NCI-H1436 (cell line): ENCODE measurements around the gene ZNF207.
"Not testable (repeated sequence)": the region's sequence is repeated elsewhere in the genome, so short reads cannot be mapped to it uniquely, and the experiment has no call there.

ENCODE experiments used
- DNase-seq: peaks from one replicate; lab custom pipeline; 2025; lab: John Stamatoyannopoulos, UW

The ZNF207 gene

DNA sequence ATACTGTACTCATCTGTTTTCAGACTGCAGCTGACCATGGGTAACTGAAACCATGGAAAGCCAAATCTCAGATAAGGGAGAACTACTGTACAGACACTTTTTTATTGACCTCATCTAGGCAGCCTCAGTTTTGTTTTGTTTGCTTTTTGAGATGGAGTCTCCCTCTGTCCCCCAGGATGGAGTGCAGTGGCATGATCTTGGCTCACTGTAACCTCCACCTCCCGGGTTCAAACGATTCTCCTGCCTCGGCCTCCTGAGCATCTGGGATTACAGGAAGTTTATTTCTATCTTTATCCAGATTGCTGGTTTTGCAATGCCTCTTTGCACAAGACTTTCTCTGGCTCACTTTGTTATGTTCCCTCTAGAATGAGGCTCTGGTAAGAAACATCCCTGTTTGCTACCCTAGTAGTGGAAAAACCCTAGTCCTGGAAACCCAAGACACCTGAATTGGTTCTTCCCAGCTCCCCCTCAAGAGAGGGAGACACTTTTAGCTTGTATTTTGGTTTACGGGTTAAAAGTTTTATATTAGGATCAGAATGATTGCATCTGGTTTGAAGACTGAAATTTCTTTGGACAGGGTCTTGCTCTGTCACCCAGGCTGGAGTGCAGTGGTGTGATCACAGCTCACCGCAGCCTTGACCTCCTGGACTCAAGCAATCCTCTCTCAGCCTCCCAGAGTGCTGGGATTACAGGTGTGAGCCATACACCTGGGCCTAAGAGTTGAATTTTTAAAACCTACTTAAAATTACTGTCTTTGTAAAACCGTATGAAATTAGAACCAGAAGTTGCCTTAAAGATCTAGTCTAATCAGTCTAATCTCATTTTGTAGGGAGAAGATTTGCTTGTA, 38.9 kb downstream of the ZNF207 start:
- DNase-seq = no peak

DNA sequence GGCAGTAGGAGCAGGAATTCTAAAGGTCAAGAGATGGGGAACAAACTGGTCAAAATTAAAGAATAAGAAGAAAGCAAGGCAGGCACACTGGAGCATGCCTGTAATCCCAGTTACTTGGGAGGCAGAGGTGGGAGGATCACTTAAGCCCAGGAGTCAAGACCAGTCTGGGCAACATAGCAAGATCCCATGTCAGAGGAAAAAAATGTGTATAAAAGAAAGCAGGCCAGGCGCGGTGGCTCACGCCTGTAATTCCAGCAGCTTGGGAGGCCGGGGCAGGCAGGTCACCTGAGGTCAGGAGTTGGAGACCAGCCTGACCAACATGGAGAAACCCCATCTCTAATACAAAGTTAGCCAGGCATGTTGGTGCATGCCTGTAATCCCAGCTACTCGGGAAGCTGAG, 43.9 kb downstream of the ZNF207 start:
- DNase-seq = no peak

- DNase-seq = no peak
Observed at GRCh38 chr17:32396343-32396742, 46.4 kb downstream of the ZNF207 start.

DNA sequence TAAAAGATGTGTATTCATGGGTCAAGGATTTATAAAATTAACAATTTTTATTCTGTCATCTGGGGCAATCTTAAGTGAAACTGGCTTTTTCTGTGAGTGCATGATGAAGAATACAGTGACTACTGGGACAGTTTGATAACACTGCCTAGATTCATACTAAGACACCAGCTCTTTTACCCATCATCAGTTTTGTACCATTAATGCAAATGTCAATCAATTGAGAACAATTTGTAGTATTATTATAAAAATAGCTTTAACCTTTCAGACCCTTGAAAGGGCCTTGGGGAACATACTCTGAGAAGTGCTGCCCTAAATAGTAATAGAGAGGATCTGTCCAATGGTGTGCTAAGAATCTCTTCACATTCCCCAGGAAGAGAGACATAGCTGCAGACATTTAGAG, 49.0 kb downstream of the ZNF207 start:
- no peak for DNase-seq

DNA sequence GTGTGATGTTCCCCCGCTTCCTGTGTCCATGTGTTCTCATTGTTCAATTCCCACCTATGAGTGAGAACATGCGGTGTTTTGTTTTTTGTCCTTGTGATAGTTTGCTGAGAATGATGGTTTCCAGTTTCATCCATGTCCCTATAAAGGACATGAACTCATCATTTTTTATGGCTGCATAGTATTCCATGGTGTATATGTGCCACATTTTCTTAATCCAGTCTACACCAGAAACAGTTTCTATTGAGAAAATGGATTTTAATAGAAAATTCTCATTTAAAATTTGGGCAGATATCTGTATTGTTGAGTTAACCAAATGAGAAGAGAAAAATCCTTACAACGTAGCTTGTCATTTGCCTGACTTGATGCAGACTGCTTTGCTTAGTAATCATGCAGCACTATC, 60.1 kb downstream of the ZNF207 start:
- DNase-seq = not testable (repeated sequence)

GRCh38 chr17:32426894-32427293, 76.9 kb downstream of the ZNF207 start:
- DNase-seq = no peak

GRCh38 chr17:32429598-32429997, 79.6 kb downstream of the ZNF207 start:
- no peak for DNase-seq
